Subcutaneous adipose tissue (tissue), 4 donors: Measurements from ENCODE around the gene TUT4. TPM values are rescaled to one million over a fixed set of nuclear protein-coding genes. Genes with fewer than 3 reads are reported as not detected.

ENCODE experiments used
- CTCF ChIP-seq: fragments of 450-650 bp; IDR thresholded peaks from one replicate; pipeline ENCODE4 v1.5.1; 2016; ENCODE audit warnings: low read depth, mild to moderate bottlenecking, control low read depth, antibody characterized with exemption, moderate library complexity
- total RNA-seq, 4 donors: library from RNA; depleted of rRNA; stranded (reverse); fragments of >200 nt; gene quantifications; one replicate each; pipeline ENCODE4 v1.1.0, GENCODE V29; 2016

The TUT4 gene
- total RNA-seq, 4 donors from 2014 or later = 37.1 to 52.2 (median 43.6) TPM

DNA sequence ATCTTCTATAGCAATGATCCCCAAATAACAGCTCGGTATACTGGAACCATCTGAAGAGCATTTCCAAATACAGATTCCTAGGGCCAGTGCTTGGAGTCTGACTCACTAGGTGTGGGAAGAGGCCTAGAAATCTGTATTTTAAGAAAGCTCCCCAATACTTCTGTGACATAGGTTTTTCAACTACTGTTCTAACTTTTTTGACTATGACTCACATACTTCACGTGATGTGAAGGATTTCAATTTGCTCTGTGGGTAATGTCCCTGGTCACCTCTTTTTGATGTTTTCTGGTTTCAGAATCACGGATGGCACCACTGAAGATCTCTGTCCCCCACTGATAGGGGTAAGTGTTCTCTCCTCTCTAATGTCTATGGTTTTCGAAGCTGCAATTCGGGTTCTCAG is 159.7 kb downstream of the TUT4 start:
- TF ChIP-seq CTCF = no peak

DNA sequence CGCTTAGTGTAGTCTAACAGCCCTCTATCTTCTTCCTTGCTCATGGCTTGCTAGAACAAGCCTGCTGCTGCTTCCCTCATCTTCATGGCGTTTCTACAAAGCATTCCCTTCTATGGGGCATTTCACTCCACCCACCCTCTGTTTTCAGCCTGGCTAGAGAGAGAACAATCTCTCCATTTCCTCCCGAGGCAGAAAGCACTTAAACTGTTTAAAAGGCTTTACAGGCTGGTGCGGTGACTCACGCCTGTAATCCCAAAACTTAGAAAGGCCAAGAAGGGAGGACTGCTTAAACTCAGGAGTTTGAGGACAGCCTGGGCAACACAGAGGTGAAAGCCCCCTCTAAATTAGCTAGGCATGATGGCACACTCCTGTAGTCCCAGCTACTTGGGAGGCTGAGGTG is 166.4 kb downstream of the TUT4 start:
- no peak for TF ChIP-seq CTCF

DNA sequence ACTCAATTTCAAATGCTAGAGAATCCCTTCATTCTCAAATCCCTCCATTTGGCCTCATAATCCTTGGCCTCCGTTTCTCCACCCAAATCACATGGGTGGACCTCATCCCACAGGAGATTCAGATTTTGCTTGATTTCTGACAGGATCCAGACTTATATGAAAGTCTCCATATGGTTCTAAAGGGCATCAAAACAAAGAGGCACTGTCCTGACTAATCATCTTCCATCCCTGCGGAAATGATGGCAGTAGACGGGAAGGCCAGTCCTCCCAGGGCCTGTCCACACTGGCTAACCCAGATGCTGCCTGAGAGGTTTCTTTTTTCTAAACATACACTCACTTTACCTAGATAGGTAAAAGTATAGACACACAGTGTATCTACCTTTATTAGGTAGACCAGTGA is 167.5 kb downstream of the TUT4 start:
- no peak for TF ChIP-seq CTCF

Other genes with a start within 250 kb of the TUT4 start
- 10 to 100 TPM; 20.4 to 54.3 (median 27.9) TPM for gene CC2D1B, start 186.9 kb downstream of the TUT4 start, total RNA-seq
- gene ORC1, start 148.7 kb downstream of the TUT4 start, total RNA-seq = under 1 TPM; 0.19 to 0.85 (median 0.66) TPM
- gene PRPF38A, start 148.5 kb downstream of the TUT4 start, total RNA-seq = 10 to 100 TPM in 1 of 4 donors, 1 to 10 TPM in 3; 9.2 to 14.5 (median 9.6) TPM
- gene GPX7, start 49.3 kb upstream of the TUT4 start, total RNA-seq = 10 to 100 TPM; 10.3 to 19.2 (median 17.0) TPM
- gene SHISAL2A, start 80.1 kb upstream of the TUT4 start, total RNA-seq = not detected
- 10 to 100 TPM in 1 of 4 donors, 1 to 10 TPM in 3; 7.0 to 11.9 (median 7.2) TPM for gene COA7, start 145.3 kb upstream of the TUT4 start, total RNA-seq
- 10 to 100 TPM; 42.3 to 54.9 (median 49.0) TPM for gene ZYG11B, start 173.4 kb upstream of the TUT4 start, total RNA-seq